ENCODE measurements around the gene LRTM2. TPM values are rescaled to one million over a fixed set of nuclear protein-coding genes. Genes with fewer than 3 reads are reported as not detected.

LRTM2 gene
- total and polyA plus RNA-seq, 9 of the 15 experiments (the other 6 are each of a cell fraction or from before 2014, with no cell fraction given), result 0.09 TPM; not detected in 8

DNA sequence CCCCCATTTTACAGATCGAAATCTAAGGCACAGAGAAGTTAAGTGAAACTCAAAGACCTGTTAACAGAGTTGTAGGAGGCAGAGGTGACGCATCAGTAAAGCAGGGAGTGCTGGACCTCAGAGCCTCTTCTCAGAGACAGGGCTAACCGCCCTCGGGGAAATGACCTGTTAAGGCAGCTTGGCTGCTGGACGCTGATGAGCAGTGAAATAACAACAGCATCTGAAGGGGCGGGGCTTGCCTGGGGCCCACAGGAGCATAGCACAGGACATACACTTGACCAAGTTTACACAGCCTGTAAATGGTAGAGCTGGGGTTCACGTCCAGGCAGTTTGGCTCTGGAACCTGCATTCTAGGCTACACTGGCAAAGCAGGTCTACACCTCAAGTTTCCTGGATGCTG, 39.3 kb downstream of the LRTM2 start:
- ChIA-PET POLR2A (no interaction called here), CTCF (ENCODE audit: low intra/inter-chr PET ratio) (no interaction called here)
- in situ Hi-C loops (cut with MboI), result no loop called here
- Histone ChIP-seq H3K4me1 (replicated peaks in 1 of 2; ENCODE audit: control insufficient read depth in 2 of 2, insufficient read depth in 2 of 2, low read length in 2 of 2) (no peaks in the 10 kb centered on the region), H3K4me2 (ENCODE audit: insufficient read depth, low read length) (no peak overlapping the region), H3K79me2 (ENCODE audit: control insufficient read depth, insufficient read depth, low read length) (no peaks in the 10 kb centered on the region), H4K20me1 (replicated peaks; ENCODE audit: control insufficient read depth, insufficient read depth, low read length) (no peaks in the 10 kb centered on the region), H3K9me3 (replicated peaks; ENCODE audit: control insufficient read depth, insufficient read depth, low read depth, low read length) (no peaks in the 10 kb centered on the region), H3K4me3 (no peak overlapping the region), H3K27ac (ENCODE audit: extremely low read depth, low read depth, low read length) (no peak overlapping the region), H3K36me3 (ENCODE audit: control insufficient read depth, insufficient read depth, low read length) (no peaks in the 10 kb centered on the region), H3K9me1 (ENCODE audit: control insufficient read depth, insufficient read depth, low read length) (no peaks in the 10 kb centered on the region), H2AFZ (ENCODE audit: low read depth, low read length) (no peak overlapping the region), H3K9ac (ENCODE audit: insufficient read depth in 1 of 2, low read depth in 2 of 2, low read length in 2 of 2) (no peak overlapping the region), H3K27me3 (ENCODE audit: control insufficient read depth in 2 of 2, insufficient read depth in 2 of 2, low read length in 2 of 2) (peaks cover 3 to 59% of the 10 kb centered on the region in 2 experiments; a peak in 4 of 5 replicates)
- intact Hi-C loops (cut with micrococcal nuclease), result no loop called here
- DNase-seq (ENCODE audit: extremely low read depth in 1 of 4, low spot score in 3 of 4), result peak in 1 of 4 experiments; percentile 6
- BruUV-seq (replicated peaks), result no TSS peak
- TF ChIP-seq, protein P1, sequence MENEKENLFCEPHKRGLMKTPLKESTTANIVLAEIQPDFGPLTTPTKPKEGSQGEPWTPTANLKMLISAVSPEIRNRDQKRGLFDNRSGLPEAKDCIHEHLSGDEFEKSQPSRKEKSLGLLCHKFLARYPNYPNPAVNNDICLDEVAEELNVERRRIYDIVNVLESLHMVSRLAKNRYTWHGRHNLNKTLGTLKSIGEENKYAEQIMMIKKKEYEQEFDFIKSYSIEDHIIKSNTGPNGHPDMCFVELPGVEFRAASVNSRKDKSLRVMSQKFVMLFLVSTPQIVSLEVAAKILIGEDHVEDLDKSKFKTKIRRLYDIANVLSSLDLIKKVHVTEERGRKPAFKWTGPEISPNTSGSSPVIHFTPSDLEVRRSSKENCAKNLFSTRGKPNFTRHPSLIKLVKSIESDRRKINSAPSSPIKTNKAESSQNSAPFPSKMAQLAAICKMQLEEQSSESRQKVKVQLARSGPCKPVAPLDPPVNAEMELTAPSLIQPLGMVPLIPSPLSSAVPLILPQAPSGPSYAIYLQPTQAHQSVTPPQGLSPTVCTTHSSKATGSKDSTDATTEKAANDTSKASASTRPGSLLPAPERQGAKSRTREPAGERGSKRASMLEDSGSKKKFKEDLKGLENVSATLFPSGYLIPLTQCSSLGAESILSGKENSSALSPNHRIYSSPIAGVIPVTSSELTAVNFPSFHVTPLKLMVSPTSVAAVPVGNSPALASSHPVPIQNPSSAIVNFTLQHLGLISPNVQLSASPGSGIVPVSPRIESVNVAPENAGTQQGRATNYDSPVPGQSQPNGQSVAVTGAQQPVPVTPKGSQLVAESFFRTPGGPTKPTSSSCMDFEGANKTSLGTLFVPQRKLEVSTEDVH (IDR thresholded peaks at IDR 0.05; ENCODE audit: low read depth, partially characterized antibody), result no peak
- TF ChIP-seq CBX1 (IDR thresholded peaks at IDR 0.05; ENCODE audit: low read depth) (no peak), RAD21 (CRISPR knock-in tag; conservative IDR thresholded peaks at IDR 0.05 in 1 of 2, IDR thresholded peaks at IDR 0.05 in 1 of 2) (no peak), IFI16 (CRISPR knock-in tag; IDR thresholded peaks at IDR 0.05) (no peak), BCOR (IDR thresholded peaks at IDR 0.05) (no peak), TAF9B (IDR thresholded peaks at IDR 0.05; ENCODE audit: partially characterized antibody) (no peak), MAFG (tag; conservative IDR thresholded peaks at IDR 0.05) (no peak)
- ATAC-seq, result peak; percentile 28; the same call in 1 of the 3 replicates
- no peak for FAIRE-seq
- WGBS (ENCODE audit: insufficient coverage, low coverage, missing lambda C conversion rate), result 2% methylated on average over 7 of the region's 7 CpGs

All from K562 (cell line).